Measurements from ENCODE around the gene SNX2. TPM values are rescaled to one million over a fixed set of nuclear protein-coding genes. Genes with fewer than 3 reads are reported as not detected.

The SNX2 gene
- total RNA-seq, 1 experiment from 2014 or later, result 41.4 TPM

- in situ Hi-C loops (cut with HindIII; ENCODE audit: low pct_unique_long_range_greater_than_20kb, low sequenced_read_pairs), result no loop called here
- DNase-seq (ENCODE audit: low read depth), result no peak
Measured at GRCh38 chr5:122870219-122870856, 95.5 kb downstream of the SNX2 start.

- no peak for DNase-seq (ENCODE audit: low read depth)
- in situ Hi-C loops (cut with HindIII; ENCODE audit: low pct_unique_long_range_greater_than_20kb, low sequenced_read_pairs), result no loop called here
Measured at GRCh38 chr5:122871661-122872060, 96.8 kb downstream of the SNX2 start.

- in situ Hi-C loops (cut with HindIII; ENCODE audit: low pct_unique_long_range_greater_than_20kb, low sequenced_read_pairs), result no loop called here
- no peak for DNase-seq (ENCODE audit: low read depth)
Measured at GRCh38 chr5:122874179-122874875, 99.4 kb downstream of the SNX2 start.

- DNase-seq (ENCODE audit: low read depth), result no peak
- in situ Hi-C loops (cut with HindIII; ENCODE audit: low pct_unique_long_range_greater_than_20kb, low sequenced_read_pairs), result no loop called here
Measured at GRCh38 chr5:122877518-122877917, 102.6 kb downstream of the SNX2 start.

GRCh38 chr5:122879076-122879475, 104.2 kb downstream of the SNX2 start:
- in situ Hi-C loops (cut with HindIII; ENCODE audit: low pct_unique_long_range_greater_than_20kb, low sequenced_read_pairs), result no loop called here
- no peak for DNase-seq (ENCODE audit: low read depth)

Other genes starting within 250 kb of the SNX2 start
- gene SNX24, start 70.5 kb downstream of the SNX2 start, total RNA-seq (2014; rRNA removed; shearing (Covaris generic); ENCODE audit: low replicate concordance), result 3.9 and 25.9 TPM in 2 replicates